ENCODE data around the gene PDIA6. TPM values are rescaled to one million over a fixed set of nuclear protein-coding genes. Genes with fewer than 3 reads are reported as not detected.
A peak's percentile ranks its signal among the peaks of the same experiment; 100 is the strongest.
"Not testable (repeated sequence)": the region's sequence is repeated elsewhere in the genome, so short reads cannot be mapped to it uniquely, and the experiment has no call there.

The PDIA6 gene
- total RNA-seq, 1 experiment from 2014 or later = 254 TPM

DNA sequence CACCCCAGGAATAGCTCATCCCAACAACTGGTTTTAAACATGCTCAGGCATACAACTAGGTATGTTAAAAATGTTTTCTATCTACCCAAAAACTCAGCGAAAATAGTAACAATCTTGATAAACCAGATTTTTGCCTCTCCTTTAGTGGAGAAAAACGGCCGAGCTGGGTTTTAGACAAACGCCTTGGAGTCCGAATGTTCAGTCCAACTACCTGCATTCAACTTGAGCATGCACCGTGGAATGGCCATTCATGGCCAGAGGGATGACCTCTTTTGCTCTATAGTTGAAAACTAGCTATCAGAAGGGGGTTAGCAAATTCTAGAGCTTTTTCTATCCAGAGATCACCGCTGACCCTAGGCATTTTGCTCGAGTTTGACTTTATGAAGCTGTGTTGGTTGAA lies 30.8 kb downstream of the PDIA6 start:
- CTCF ChIA-PET = interaction anchor here (1.0 kb wide), 1 partner anchor 30 kb away, joined by 3 read pairs; no protein-coding TSS in a partner anchor
- Mint-ChIP-seq H3K9me3 (ENCODE audit: unreplicated experiment) (no peaks in the 10 kb centered on the region), H3K27ac (ENCODE audit: low read depth, unreplicated experiment) (no peak overlapping the region), H3K27me3 (ENCODE audit: insufficient read depth, unreplicated experiment) (no peaks in the 10 kb centered on the region), H3K36me3 (ENCODE audit: insufficient read depth, unreplicated experiment) (peaks cover 69% of the 10 kb centered on the region), H3K4me3 (ENCODE audit: unreplicated experiment) (no peak overlapping the region), H3K4me1 (ENCODE audit: insufficient read depth, unreplicated experiment) (no peaks in the 10 kb centered on the region)
- TF ChIP-seq, protein P1, sequence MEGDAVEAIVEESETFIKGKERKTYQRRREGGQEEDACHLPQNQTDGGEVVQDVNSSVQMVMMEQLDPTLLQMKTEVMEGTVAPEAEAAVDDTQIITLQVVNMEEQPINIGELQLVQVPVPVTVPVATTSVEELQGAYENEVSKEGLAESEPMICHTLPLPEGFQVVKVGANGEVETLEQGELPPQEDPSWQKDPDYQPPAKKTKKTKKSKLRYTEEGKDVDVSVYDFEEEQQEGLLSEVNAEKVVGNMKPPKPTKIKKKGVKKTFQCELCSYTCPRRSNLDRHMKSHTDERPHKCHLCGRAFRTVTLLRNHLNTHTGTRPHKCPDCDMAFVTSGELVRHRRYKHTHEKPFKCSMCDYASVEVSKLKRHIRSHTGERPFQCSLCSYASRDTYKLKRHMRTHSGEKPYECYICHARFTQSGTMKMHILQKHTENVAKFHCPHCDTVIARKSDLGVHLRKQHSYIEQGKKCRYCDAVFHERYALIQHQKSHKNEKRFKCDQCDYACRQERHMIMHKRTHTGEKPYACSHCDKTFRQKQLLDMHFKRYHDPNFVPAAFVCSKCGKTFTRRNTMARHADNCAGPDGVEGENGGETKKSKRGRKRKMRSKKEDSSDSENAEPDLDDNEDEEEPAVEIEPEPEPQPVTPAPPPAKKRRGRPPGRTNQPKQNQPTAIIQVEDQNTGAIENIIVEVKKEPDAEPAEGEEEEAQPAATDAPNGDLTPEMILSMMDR (IDR thresholded peaks at IDR 0.05; ENCODE audit: unreplicated experiment) = no peak
- no peak for DNase-seq (ENCODE audit: unreplicated experiment)
- BruUV-seq (replicated peaks) = no TSS peak
- intact Hi-C loops (cut with micrococcal nuclease) = no loop called here
- POLR2A ChIA-PET = no interaction called here

GRCh38 chr2:10780821-10781220 lies 31.8 kb downstream of the PDIA6 start:
- POLR2A ChIA-PET; BruUV-seq (replicated peaks); intact Hi-C loops (cut with micrococcal nuclease); H3K27ac Mint-ChIP-seq (ENCODE audit: low read depth, unreplicated experiment); H3K27me3 Mint-ChIP-seq (ENCODE audit: insufficient read depth, unreplicated experiment); H3K4me3 Mint-ChIP-seq (ENCODE audit: unreplicated experiment); H3K4me1 Mint-ChIP-seq (ENCODE audit: insufficient read depth, unreplicated experiment); CTCF ChIA-PET; H3K9me3 Mint-ChIP-seq (ENCODE audit: unreplicated experiment); DNase-seq (ENCODE audit: unreplicated experiment): not testable (repeated sequence)
- H3K36me3 Mint-ChIP-seq (ENCODE audit: insufficient read depth, unreplicated experiment) = peaks cover 60% of the 10 kb centered on the region

DNA sequence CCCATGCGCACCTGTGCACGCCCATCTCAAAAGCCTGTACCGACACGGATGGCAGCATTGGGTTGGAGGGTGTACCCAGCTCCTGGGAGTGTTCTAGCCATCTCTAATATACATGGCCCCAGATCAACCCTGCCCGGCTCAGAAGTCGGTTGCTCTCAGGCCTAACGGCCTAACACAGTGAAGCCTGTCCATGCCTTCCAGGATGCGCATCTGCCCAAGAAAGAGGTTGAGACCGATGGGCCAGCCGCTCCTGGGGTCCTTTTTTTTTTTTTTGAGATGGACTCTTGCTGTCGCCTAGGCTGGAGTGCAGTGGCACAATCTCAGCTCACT lies 32.1 kb downstream of the PDIA6 start:
- CTCF ChIA-PET = no interaction called here
- Mint-ChIP-seq H3K4me3 (ENCODE audit: unreplicated experiment) (no peak overlapping the region), H3K27me3 (ENCODE audit: insufficient read depth, unreplicated experiment) (no peaks in the 10 kb centered on the region), H3K36me3 (ENCODE audit: insufficient read depth, unreplicated experiment) (peaks cover 56% of the 10 kb centered on the region), H3K4me1 (ENCODE audit: insufficient read depth, unreplicated experiment) (no peaks in the 10 kb centered on the region), H3K27ac (ENCODE audit: low read depth, unreplicated experiment) (no peak overlapping the region), H3K9me3 (ENCODE audit: unreplicated experiment) (no peaks in the 10 kb centered on the region)
- intact Hi-C loops (cut with micrococcal nuclease) = no loop called here
- BruUV-seq (replicated peaks) = no TSS peak
- TF ChIP-seq, protein P1 (IDR thresholded peaks at IDR 0.05; ENCODE audit: unreplicated experiment) = no peak
- POLR2A ChIA-PET = no interaction called here
- DNase-seq (ENCODE audit: unreplicated experiment) = no peak

DNA sequence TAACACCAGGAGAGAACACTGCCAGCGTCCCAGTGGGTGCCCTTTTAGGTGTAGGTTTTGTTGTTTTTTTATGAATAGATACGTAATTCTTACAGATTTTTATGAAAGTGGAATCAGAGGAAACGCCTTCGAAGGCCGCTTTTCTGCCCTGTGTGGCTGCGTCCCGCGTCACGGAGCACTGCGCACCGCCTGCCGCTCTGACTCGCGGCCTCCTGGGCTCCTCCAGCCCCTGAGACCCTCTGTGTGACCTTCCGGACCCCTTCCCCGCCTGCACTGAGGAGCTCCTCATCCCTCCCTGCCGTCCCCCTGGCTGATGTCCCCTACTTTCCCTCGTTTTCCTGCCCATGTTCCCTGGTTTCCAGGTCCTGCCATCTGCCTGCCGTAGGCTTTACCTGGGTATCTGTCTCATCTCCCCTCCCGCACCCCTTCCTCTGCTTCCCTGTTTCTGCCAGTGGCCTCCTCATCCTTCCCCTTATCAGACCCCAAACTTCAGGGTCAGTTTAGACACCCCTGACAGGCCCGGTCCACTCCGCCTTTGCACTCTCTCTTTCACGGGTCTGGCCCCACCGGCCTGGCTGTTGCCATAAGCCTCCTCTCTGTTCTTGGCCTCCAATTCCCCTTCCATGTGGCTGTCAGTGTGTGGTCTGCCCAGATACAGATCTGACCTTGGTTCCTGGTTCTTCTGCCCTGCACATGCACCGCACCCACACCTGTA lies 32.7 kb downstream of the PDIA6 start:
- Mint-ChIP-seq H3K4me1 (ENCODE audit: insufficient read depth, unreplicated experiment) (peaks cover 1% of the 10 kb centered on the region), H3K27me3 (ENCODE audit: insufficient read depth, unreplicated experiment) (no peaks in the 10 kb centered on the region), H3K9me3 (ENCODE audit: unreplicated experiment) (no peaks in the 10 kb centered on the region), H3K4me3 (ENCODE audit: unreplicated experiment) (no peak overlapping the region), H3K27ac (ENCODE audit: low read depth, unreplicated experiment) (peak overlapping the region; percentile 74), H3K36me3 (ENCODE audit: insufficient read depth, unreplicated experiment) (peaks cover 51% of the 10 kb centered on the region)
- TF ChIP-seq, protein P1 (IDR thresholded peaks at IDR 0.05; ENCODE audit: unreplicated experiment) = no peak
- no peak for DNase-seq (ENCODE audit: unreplicated experiment)
- BruUV-seq (replicated peaks) = no TSS peak
- ChIA-PET CTCF (no interaction called here), POLR2A (no interaction called here)
- intact Hi-C loops (cut with micrococcal nuclease) = no loop called here

GRCh38 chr2:10778724-10779115 lies 33.9 kb downstream of the PDIA6 start:
- intact Hi-C loops (cut with micrococcal nuclease) = no loop called here
- H3K9me3 Mint-ChIP-seq (ENCODE audit: unreplicated experiment) = no peaks in the 10 kb centered on the region
- H3K27ac Mint-ChIP-seq (ENCODE audit: low read depth, unreplicated experiment) = no peak overlapping the region
- ChIA-PET POLR2A (no interaction called here), CTCF (interaction anchor here (0.6 to 0.7 kb wide), 3 partner anchors 34 to 979 kb away, joined by 3 to 4 read pairs (median 3); partner anchors contain the start of gene PDIA6)
- TF ChIP-seq, protein P1 (IDR thresholded peaks at IDR 0.05; ENCODE audit: unreplicated experiment) = no peak
- DNase-seq (ENCODE audit: unreplicated experiment) = no peak
- no TSS peak for BruUV-seq (replicated peaks)
- peaks cover 6% of the 10 kb centered on the region for H3K4me1 Mint-ChIP-seq (ENCODE audit: insufficient read depth, unreplicated experiment)
- H3K27me3 Mint-ChIP-seq (ENCODE audit: insufficient read depth, unreplicated experiment) = no peaks in the 10 kb centered on the region
- H3K4me3 Mint-ChIP-seq (ENCODE audit: unreplicated experiment) = no peak overlapping the region
- H3K36me3 Mint-ChIP-seq (ENCODE audit: insufficient read depth, unreplicated experiment) = peaks cover 39% of the 10 kb centered on the region

Data from MCF 10A (cell line).